Sciatic nerve (tissue), 1 donor: Measurements from ENCODE around the gene SSU72. TPM values are rescaled to one million over a fixed set of nuclear protein-coding genes. Genes with fewer than 3 reads are reported as not detected.

Source experiments
- total RNA-seq: library from RNA; stranded (reverse); fragmentation: NEBNext Ultra II Directional; extraction: Animal tissue kit (Norgen Biotek cat#: 25700); gene quantifications from one replicate; pipeline ENCODE4 v1.2.1, GENCODE V29; 2021
- donor health status: DM: no; HTN: no; CAD: no.

The SSU72 gene
- total RNA-seq, 1 donor from 2014 or later = 78.5 TPM

Other genes starting within 250 kb of the SSU72 start
- gene TAS1R3, start 243.6 kb downstream of the SSU72 start, total RNA-seq = 0.49 TPM
- gene DVL1, start 225.4 kb downstream of the SSU72 start, total RNA-seq = 91.4 TPM
- 262 TPM for gene MXRA8, start 216.3 kb downstream of the SSU72 start, total RNA-seq
- 58.9 TPM for gene AURKAIP1, start 199.7 kb downstream of the SSU72 start, total RNA-seq
- gene CCNL2, start 175.5 kb downstream of the SSU72 start, total RNA-seq = 207 TPM
- gene MRPL20, start 167.6 kb downstream of the SSU72 start, total RNA-seq = 75.6 TPM
- gene ANKRD65, start 153.6 kb downstream of the SSU72 start, total RNA-seq = 11.2 TPM
- 175 TPM for gene VWA1, start 139.2 kb downstream of the SSU72 start, total RNA-seq
- 2.4 TPM for gene ATAD3C, start 125.2 kb downstream of the SSU72 start, total RNA-seq
- 28.6 TPM for gene ATAD3B, start 103.1 kb downstream of the SSU72 start, total RNA-seq
- 19.4 TPM for gene ATAD3A, start 62.7 kb downstream of the SSU72 start, total RNA-seq
- 7.1 TPM for gene TMEM240, start 34.2 kb downstream of the SSU72 start, total RNA-seq
- 2.4 TPM for gene FNDC10, start 25.3 kb upstream of the SSU72 start, total RNA-seq
- 68.4 TPM for gene MIB2, start 40.6 kb upstream of the SSU72 start, total RNA-seq
- gene MMP23B, start 57.3 kb upstream of the SSU72 start, total RNA-seq = 5.4 TPM
- 27.9 TPM for gene CDK11B, start 84.1 kb upstream of the SSU72 start, total RNA-seq
- gene SLC35E2B, start 117.9 kb upstream of the SSU72 start, total RNA-seq = 45.6 TPM
- 51.5 TPM for gene CDK11A, start 149.5 kb upstream of the SSU72 start, total RNA-seq
- 77.3 TPM for gene NADK, start 203.6 kb upstream of the SSU72 start, total RNA-seq